ENCODE measurements around the gene FBN3. TPM values are rescaled to one million over a fixed set of nuclear protein-coding genes. Genes with fewer than 3 reads are reported as not detected.

The FBN3 gene
- total RNA-seq, 4 donors from 2014 or later = 0.04 to 2.1 TPM; not detected in 2

- TF ChIP-seq POLR2A (IDR thresholded peaks at IDR 0.05) = no peak
- no peak for TF ChIP-seq CTCF (IDR thresholded peaks at IDR 0.05)
- intact Hi-C loops (cut with DNase I; ENCODE audit: low total_unique reads) = no loop called here
- DNase-seq (ENCODE audit: low spot score in 2 of 2) = no peak
- H3K4me3 ChIP-seq (ENCODE audit: low read depth, poor library complexity, severe bottlenecking) = no peak overlapping the region
- WGBS, 2 donors = 82 to 88% methylated on average over 23 of the region's 23 CpGs
Measured at GRCh38 chr19:8116437-8117293, 32.7 kb downstream of the FBN3 start.

GRCh38 chr19:8115805-8116396, 33.5 kb downstream of the FBN3 start:
- no peak for DNase-seq (ENCODE audit: low spot score in 2 of 2)
- TF ChIP-seq CTCF (IDR thresholded peaks at IDR 0.05) (no peak), POLR2A (IDR thresholded peaks at IDR 0.05) (no peak)
- 84 to 89% methylated on average over 6 of the region's 6 CpGs for WGBS, 2 donors
- no peak overlapping the region for H3K4me3 ChIP-seq (ENCODE audit: low read depth, poor library complexity, severe bottlenecking)
- intact Hi-C loops (cut with DNase I; ENCODE audit: low total_unique reads) = no loop called here

GRCh38 chr19:8113017-8113416, 36.4 kb downstream of the FBN3 start:
- no peak for DNase-seq (ENCODE audit: low spot score in 2 of 2)
- 45% methylated on average over 5 of the region's 5 CpGs for WGBS, 2 donors
- TF ChIP-seq CTCF (IDR thresholded peaks at IDR 0.05) (no peak), POLR2A (IDR thresholded peaks at IDR 0.05) (no peak)
- intact Hi-C loops (cut with DNase I; ENCODE audit: low total_unique reads) = no loop called here
- H3K4me3 ChIP-seq (ENCODE audit: low read depth, poor library complexity, severe bottlenecking) = no peak overlapping the region

GRCh38 chr19:8111376-8111775, 38.0 kb downstream of the FBN3 start:
- TF ChIP-seq POLR2A (IDR thresholded peaks at IDR 0.05) (no peak), CTCF (IDR thresholded peaks at IDR 0.05) (no peak)
- no peak overlapping the region for H3K4me3 ChIP-seq (ENCODE audit: low read depth, poor library complexity, severe bottlenecking)
- 93 to 95% methylated on average over 15 to 16 of the region's 16 CpGs for WGBS, 2 donors
- DNase-seq (ENCODE audit: low spot score in 2 of 2) = no peak
- intact Hi-C loops (cut with DNase I; ENCODE audit: low total_unique reads) = no loop called here

GRCh38 chr19:8110931-8111330, 38.5 kb downstream of the FBN3 start:
- intact Hi-C loops (cut with DNase I; ENCODE audit: low total_unique reads) = no loop called here
- no peak overlapping the region for H3K4me3 ChIP-seq (ENCODE audit: low read depth, poor library complexity, severe bottlenecking)
- WGBS, 2 donors = 96 to 97% methylated on average over 14 to 16 of the region's 16 CpGs
- DNase-seq (ENCODE audit: low spot score in 2 of 2) = no peak
- no peak for TF ChIP-seq CTCF (IDR thresholded peaks at IDR 0.05)
- no peak for TF ChIP-seq POLR2A (IDR thresholded peaks at IDR 0.05)

All from lower leg skin (tissue), 4 donors.